Endodermal cell (in vitro differentiated cells): Measurements from ENCODE around the gene NIBAN1. TPM values are rescaled to one million over a fixed set of nuclear protein-coding genes. Genes with fewer than 3 reads are reported as not detected.

Experiments
- DNase-seq: peaks from one replicate; pipeline ENCODE4 v3.0.0-alpha.2; 2017
- H3K27ac ChIP-seq: 2 replicates; pipeline ENCODE4 v1.5.1; 2013; ENCODE audit warnings: mild to moderate bottlenecking, low read depth, low read length, moderate library complexity
- H3K27me3 ChIP-seq: 2 replicates; pipeline ENCODE4 v1.6.1; 2013; ENCODE audit warnings: mild to moderate bottlenecking, low read length, moderate library complexity; ENCODE audit not compliant: insufficient read depth, control insufficient read depth, poor library complexity, severe bottlenecking
- H3K36me3 ChIP-seq: 2 replicates; pipeline ENCODE4 v1.7.0; 2013; ENCODE audit warnings: mild to moderate bottlenecking, low read length, moderate library complexity; ENCODE audit not compliant: control insufficient read depth, insufficient read depth
- H3K4me1 ChIP-seq: one replicate; pipeline ENCODE4 v1.7.0; 2013; ENCODE audit warnings: low read length; ENCODE audit not compliant: control insufficient read depth, insufficient read depth
- H3K4me3 ChIP-seq: 2 replicates; pipeline ENCODE4 v1.5.1; 2013; ENCODE audit warnings: mild to moderate bottlenecking, low read length, moderate library complexity
- H3K9ac ChIP-seq: 2 replicates; pipeline ENCODE4 v1.6.1; 2013; ENCODE audit warnings: mild to moderate bottlenecking, low read length, moderate library complexity; ENCODE audit not compliant: poor library complexity, severe bottlenecking; ENCODE audit errors: extremely low read depth
- H3K9me3 ChIP-seq: 2 replicates; pipeline ENCODE4 v1.6.1; 2013; ENCODE audit warnings: mild to moderate bottlenecking, low read length, moderate library complexity; ENCODE audit not compliant: control insufficient read depth
- H3K27ac Mint-ChIP-seq: 2 replicates; pipeline ENCODE4 v1.8.0; 2020; ENCODE audit warnings: mixed read lengths
- H3K27me3 Mint-ChIP-seq: 2 replicates; pipeline ENCODE4 v1.8.0; 2021; ENCODE audit warnings: mild to moderate bottlenecking, mixed read lengths; ENCODE audit not compliant: insufficient read depth
- H3K36me3 Mint-ChIP-seq: 2 replicates; pipeline ENCODE4 v1.8.0; 2020; ENCODE audit warnings: low read depth, mixed read lengths
- H3K4me1 Mint-ChIP-seq: 2 replicates; pipeline ENCODE4 v1.8.0; 2020; ENCODE audit warnings: mixed read lengths
- H3K4me3 Mint-ChIP-seq: 2 replicates; pipeline ENCODE4 v1.8.0; 2020; ENCODE audit warnings: mild to moderate bottlenecking, moderate library complexity, mixed read lengths
- H3K9me3 Mint-ChIP-seq: 2 replicates; pipeline ENCODE4 v1.8.0; 2020; ENCODE audit warnings: mild to moderate bottlenecking, mixed read lengths
- WGBS, 2 experiments: methylation state at CpG; one replicate each; pipeline versions ENCODE4 v1.1.5 to v1.1.7; 2013; ENCODE audit warnings: missing lambda C conversion rate in 2 of 2, mixed read lengths in 1 of 2; ENCODE audit not compliant: insufficient coverage in 1 of 2, insufficient read length in 1 of 2; 5-methylcytosine and 5-hydroxymethylcytosine counted together
- total RNA-seq, 2 donors: library from RNA; stranded (reverse); fragmentation: NEBNext Ultra II Directional in 1 of 2; extraction: Animal tissue kit (Norgen Biotek cat#: 25700) in 1 of 2; gene quantifications; 2 replicates in 1 of 2; 3 replicates in 1 of 2; pipeline ENCODE4 v1.2.1, GENCODE V29; 2021
- TF ChIP-seq, protein P1 (sequence below): fragments of 200-600 bp; sonication (generic); conservative IDR thresholded peaks from 2 replicates; pipeline ENCODE4 v1.5.0; 2021; ENCODE audit warnings: antibody characterized with exemption, mild to moderate bottlenecking

NIBAN1 gene
- total RNA-seq, 2 donors from 2014 or later = 4.8 to 5.1 TPM

DNA sequence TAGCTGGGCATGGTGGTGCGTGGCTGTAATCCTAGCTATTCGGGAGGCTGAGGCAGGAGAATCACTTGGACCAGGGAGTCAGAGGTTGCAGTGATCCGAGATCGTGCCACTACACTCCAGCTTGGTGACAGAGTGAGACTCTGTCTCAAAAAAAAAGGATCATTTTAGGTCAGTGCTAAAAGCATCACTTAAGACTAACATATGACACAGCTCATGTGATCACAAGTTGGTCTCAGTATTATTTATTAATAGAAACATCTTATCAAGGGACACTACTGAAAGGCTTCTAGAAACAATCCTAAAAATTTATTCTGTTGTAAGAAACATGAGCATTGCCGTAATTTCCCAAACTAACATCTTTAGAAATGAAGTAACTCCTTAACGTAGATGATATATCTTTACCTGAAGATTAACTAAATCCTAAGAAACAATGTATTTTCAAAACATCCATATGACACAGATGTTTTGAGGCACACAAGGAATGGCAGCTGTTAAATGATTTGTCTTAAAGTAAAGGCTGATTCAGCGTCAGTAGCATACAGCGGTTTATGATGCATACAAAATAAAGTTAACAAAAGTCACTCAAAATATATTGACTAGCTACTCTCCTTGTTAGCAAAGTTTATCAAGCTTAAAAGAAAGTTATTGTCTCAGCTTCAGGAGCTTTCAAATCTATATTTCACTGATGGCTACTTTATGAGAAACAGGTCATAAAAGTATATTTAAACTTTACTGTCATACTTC lies 2.6 kb downstream of the NIBAN1 start:
- Histone ChIP-seq H3K36me3 (no peaks in the 10 kb centered on the region), H3K9me3 (no peaks in the 10 kb centered on the region), H3K27me3 (peaks cover 55% of the 10 kb centered on the region), H3K27ac (no peak overlapping the region), H3K4me3 (no peak overlapping the region), H3K4me1 (no peaks in the 10 kb centered on the region), H3K9ac (no peak overlapping the region)
- WGBS, 2 experiments = 98% methylated on average over 5 to 8 of the region's 8 CpGs
- peaks cover 2% of the 10 kb centered on the region for H3K9me3 Mint-ChIP-seq
- no peak overlapping the region for H3K27ac Mint-ChIP-seq
- H3K4me1 Mint-ChIP-seq = peaks cover 6% of the 10 kb centered on the region
- H3K36me3 Mint-ChIP-seq = no peaks in the 10 kb centered on the region
- H3K27me3 Mint-ChIP-seq = peaks cover 56% of the 10 kb centered on the region
- TF ChIP-seq, protein P1, sequence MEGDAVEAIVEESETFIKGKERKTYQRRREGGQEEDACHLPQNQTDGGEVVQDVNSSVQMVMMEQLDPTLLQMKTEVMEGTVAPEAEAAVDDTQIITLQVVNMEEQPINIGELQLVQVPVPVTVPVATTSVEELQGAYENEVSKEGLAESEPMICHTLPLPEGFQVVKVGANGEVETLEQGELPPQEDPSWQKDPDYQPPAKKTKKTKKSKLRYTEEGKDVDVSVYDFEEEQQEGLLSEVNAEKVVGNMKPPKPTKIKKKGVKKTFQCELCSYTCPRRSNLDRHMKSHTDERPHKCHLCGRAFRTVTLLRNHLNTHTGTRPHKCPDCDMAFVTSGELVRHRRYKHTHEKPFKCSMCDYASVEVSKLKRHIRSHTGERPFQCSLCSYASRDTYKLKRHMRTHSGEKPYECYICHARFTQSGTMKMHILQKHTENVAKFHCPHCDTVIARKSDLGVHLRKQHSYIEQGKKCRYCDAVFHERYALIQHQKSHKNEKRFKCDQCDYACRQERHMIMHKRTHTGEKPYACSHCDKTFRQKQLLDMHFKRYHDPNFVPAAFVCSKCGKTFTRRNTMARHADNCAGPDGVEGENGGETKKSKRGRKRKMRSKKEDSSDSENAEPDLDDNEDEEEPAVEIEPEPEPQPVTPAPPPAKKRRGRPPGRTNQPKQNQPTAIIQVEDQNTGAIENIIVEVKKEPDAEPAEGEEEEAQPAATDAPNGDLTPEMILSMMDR = no peak
- H3K4me3 Mint-ChIP-seq = no peak overlapping the region
- DNase-seq = no peak

GRCh38 chr1:184970691-184971161 lies 3.6 kb downstream of the NIBAN1 start:
- no peaks in the 10 kb centered on the region for H3K9me3 ChIP-seq
- H3K4me1 Mint-ChIP-seq = peaks cover 6% of the 10 kb centered on the region
- H3K36me3 Mint-ChIP-seq = no peaks in the 10 kb centered on the region
- H3K27me3 Mint-ChIP-seq = peaks cover 46% of the 10 kb centered on the region
- 58 to 70% methylated on average over 3 to 5 of the region's 5 CpGs for WGBS, 2 experiments
- H3K27ac ChIP-seq = no peak overlapping the region
- H3K4me3 ChIP-seq = no peak overlapping the region
- TF ChIP-seq, protein P1 = no peak
- H3K4me3 Mint-ChIP-seq = no peak overlapping the region
- H3K4me1 ChIP-seq = no peaks in the 10 kb centered on the region
- H3K9ac ChIP-seq = no peak overlapping the region
- H3K27ac Mint-ChIP-seq = no peak overlapping the region
- H3K27me3 ChIP-seq = peaks cover 45% of the 10 kb centered on the region
- no peak for DNase-seq
- no peaks in the 10 kb centered on the region for H3K36me3 ChIP-seq
- peaks cover 2% of the 10 kb centered on the region for H3K9me3 Mint-ChIP-seq

- 84 to 100% methylated on average over 2 of the region's 2 CpGs for WGBS, 2 experiments
These were observed 7.3 kb downstream of the NIBAN1 start for GRCh38 chr1:184966989-184967388.

More at GRCh38 chr1:184966989-184967388, 7.3 kb downstream of the NIBAN1 start:
- Mint-ChIP-seq H3K4me3 (no peak overlapping the region), H3K27ac (no peak overlapping the region), H3K4me1 (no peaks in the 10 kb centered on the region), H3K36me3 (no peaks in the 10 kb centered on the region), H3K27me3 (peaks cover 11% of the 10 kb centered on the region), H3K9me3 (no peaks in the 10 kb centered on the region)
- H3K36me3 ChIP-seq = no peaks in the 10 kb centered on the region
- no peak overlapping the region for H3K4me3 ChIP-seq
- H3K9ac ChIP-seq = no peak overlapping the region
- TF ChIP-seq, protein P1 = no peak
- no peaks in the 10 kb centered on the region for H3K9me3 ChIP-seq
- H3K4me1 ChIP-seq = no peaks in the 10 kb centered on the region
- no peak for DNase-seq
- no peak overlapping the region for H3K27ac ChIP-seq
- H3K27me3 ChIP-seq = peaks cover 8% of the 10 kb centered on the region
